HG03565 (cell line): ENCODE results near the gene OBSCN.

Source experiments
- ATAC-seq: cut with Tn5 transposase; IDR thresholded peaks from one replicate; pipeline ENCODE4 v1.9.1; 2021; ENCODE audit warnings: mild to moderate bottlenecking, moderate library complexity; ENCODE audit not compliant: unreplicated experiment

Gene OBSCN

GRCh38 chr1:228304225-228304624 is 96.4 kb downstream of the OBSCN start:
- ATAC-seq: no peak

GRCh38 chr1:228304766-228305395 is 97.0 kb downstream of the OBSCN start:
- no peak for ATAC-seq

GRCh38 chr1:228305721-228306152 is 97.9 kb downstream of the OBSCN start:
- no peak for ATAC-seq

GRCh38 chr1:228306275-228307217 is 98.7 kb downstream of the OBSCN start:
- ATAC-seq: no peak

- ATAC-seq: no peak
Observed at GRCh38 chr1:228307218-228308023, 99.6 kb downstream of the OBSCN start.

- ATAC-seq: no peak
Observed at GRCh38 chr1:228308085-228308601, 100.3 kb downstream of the OBSCN start.

- no peak for ATAC-seq
Observed at GRCh38 chr1:228308628-228309325, 100.9 kb downstream of the OBSCN start.

- no peak for ATAC-seq
Observed at GRCh38 chr1:228309326-228310067, 101.7 kb downstream of the OBSCN start.

GRCh38 chr1:228310162-228310792 is 102.4 kb downstream of the OBSCN start:
- no peak for ATAC-seq

GRCh38 chr1:228311091-228311490 is 103.2 kb downstream of the OBSCN start:
- ATAC-seq: no peak

GRCh38 chr1:228312136-228312764 is 104.4 kb downstream of the OBSCN start:
- ATAC-seq: no peak

GRCh38 chr1:228313536-228314277 is 105.9 kb downstream of the OBSCN start:
- ATAC-seq: no peak

GRCh38 chr1:228314315-228314657 is 106.4 kb downstream of the OBSCN start:
- no peak for ATAC-seq

GRCh38 chr1:228314658-228315483 is 107.0 kb downstream of the OBSCN start:
- no peak for ATAC-seq

- ATAC-seq: no peak
Observed at GRCh38 chr1:228315484-228315944, 107.7 kb downstream of the OBSCN start.

GRCh38 chr1:228315945-228316588 is 108.2 kb downstream of the OBSCN start:
- no peak for ATAC-seq
